HG02870 (cell line): ENCODE measurements around the gene KCNK3.

Source experiments
- ATAC-seq: cut with Tn5 transposase; IDR thresholded peaks from one replicate; pipeline ENCODE4 v1.9.1; 2021; ENCODE audit warnings: mild to moderate bottlenecking, moderate library complexity; ENCODE audit not compliant: unreplicated experiment

KCNK3 gene

DNA sequence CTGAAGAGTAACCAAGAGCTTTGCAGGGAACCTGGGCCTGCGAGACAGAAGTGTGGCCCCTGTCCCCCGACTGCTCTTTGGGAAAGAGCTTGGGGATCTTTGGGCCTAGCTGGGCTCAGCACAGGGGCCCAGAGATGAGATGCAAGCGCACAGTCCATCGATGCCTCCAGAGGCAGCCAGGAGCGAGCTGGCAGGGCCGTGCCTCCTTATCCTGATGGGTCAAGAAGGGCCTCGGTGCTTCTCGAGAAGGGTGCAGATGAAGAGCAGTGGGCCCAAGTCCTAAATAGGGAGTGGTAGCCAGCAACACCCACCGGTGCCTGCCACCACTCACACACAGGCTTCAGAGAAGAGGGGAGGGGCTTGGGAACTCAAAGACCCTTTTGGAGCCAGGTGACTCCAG lies 17.6 kb downstream of the KCNK3 start:
- ATAC-seq: no peak

DNA sequence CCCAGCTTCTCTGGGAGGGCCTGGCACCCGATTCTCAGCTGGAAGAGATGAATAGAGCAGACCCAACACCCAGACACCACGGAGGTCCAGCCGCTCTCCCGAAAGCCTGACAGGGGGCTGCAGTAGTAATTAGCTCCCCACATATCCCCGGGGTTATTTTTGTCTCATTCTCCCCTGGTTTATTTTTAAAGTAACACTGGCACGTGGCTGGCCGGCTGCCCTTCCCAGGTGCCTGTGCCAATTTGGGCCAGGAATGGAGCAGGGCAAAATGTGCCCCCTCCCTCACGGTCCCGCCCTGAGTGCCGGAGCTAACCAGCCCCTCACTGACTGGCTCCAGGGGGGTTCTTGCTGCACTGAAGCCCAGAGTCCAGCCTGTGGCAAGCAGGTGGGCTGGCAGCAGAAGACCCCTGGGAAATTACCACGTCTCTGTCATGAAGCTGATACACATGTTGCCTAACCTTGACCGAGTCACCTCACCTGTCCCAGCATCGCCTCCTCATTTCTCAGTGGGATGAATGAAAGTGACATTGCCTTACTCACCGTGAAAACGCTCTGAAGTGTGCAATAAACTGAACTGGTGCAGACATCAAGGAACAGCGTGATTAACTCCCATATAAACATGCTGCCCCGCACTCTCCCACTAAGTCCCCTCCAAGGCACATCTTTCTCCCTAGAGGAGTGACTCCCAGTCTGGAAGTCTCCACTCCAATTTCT lies 18.4 kb downstream of the KCNK3 start:
- ATAC-seq: no peak

DNA sequence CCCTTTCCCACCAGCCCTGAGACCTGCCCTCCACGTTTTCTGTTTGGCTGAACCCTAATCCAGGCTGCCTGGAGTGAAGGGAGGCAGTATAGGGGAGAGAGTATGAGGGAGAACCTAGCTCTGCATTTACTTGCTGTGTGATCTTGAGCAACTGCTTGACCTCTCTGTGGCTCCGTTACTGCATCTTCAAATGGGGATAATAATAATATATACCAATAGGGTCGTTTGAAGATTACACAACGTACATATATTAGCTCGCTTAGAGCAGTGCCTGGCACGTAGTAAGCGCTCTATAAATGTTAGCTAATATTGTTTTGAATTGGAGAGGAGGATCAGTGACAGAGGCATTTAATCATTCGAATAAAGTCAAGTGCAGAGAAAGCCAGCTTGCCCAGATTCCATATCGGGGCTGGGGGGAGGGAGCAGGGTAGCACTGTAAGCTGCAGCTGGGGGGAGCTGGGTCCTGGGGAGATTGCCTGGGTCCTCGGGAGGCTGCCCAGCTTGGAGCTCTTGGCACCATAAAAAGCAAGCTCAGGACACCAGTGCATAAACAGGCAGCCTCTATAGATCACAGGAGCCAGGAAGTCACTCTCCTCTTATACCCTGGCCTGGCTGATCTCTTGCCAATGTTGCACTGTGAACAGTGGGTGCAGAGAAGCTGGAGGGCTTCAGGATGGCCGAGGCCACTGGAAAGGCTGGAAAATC lies 19.1 kb downstream of the KCNK3 start:
- no peak for ATAC-seq

DNA sequence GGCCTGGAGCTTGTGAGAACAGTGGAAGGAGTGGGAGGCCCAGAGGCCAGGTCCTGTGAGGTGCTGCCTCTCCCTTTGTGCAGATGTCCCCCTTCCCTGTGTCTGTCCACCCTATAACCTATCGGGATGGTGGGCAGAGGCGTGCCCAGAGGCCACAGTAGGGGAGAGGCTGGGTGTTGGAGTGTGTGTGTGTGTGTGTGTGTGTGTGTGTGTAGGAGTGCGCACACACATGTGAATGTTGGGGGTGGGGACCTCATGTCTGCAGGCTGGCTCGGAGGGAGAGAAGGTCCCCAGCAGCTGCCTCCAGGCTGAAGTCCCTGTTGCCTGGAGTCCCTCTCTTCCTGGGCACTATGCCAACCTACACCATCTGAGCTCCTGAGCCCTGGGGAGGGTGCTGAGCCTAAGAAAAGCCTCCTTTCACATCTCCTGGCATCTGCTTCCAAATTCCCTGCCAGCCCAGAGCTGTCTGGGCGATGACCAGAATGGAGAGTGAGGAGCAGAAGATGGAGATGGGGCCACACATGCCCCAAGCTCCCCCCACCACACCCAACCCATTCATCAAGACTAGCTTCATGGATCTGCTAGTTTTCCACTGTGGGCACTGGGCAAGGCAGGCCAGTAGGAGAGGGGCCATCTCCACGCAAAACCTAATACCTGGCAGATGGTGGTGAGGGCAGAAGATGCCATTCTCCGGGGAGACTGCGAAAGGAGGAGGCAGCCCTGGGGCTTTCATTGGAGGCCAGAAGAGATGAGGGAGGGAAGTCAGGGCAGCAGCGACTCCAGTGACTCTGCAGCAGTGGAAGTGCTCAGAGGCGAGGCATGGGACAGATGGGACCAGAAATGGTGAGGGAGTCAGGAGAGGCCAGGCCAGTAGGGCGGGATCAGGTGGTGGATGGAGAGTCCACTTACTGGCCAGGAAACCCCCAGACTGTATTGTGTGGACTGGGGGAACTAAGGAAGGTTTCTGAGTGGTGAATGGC lies 20.3 kb downstream of the KCNK3 start:
- ATAC-seq: no peak

DNA sequence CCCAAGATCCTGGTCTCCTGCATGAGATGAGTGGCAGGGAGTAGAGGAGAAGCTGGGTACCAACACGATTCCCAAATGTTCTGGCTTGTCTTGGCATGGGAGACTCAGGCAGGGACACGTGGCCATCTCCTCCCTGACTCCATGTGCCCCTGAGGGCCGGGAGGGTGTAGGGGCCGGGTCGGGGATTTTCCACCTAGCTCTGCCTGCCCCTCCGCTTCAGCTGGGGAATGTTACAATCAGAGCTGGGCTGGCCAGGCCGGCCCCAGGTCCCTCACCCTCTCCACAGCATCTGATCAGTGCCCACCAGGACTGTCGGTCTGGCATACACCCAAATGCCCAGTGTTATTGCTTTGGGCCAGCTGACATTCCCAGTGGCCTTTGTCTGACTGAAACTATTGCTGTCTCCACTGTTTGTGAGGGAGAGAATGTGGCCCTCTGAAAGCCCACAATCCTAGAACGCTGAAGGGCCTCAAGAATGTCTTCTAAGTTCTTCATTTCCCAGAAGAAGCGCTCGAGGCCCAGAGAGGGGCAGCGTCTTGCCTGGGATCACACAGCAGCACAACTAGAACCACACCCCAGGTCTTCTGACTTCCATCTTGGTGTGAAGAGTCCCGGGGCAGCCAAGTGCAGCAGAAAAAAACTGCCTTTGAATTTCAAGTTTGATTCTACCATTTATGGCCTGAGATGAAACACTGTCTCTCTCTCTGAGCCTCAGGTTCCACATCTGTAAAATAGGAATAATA lies 23.2 kb downstream of the KCNK3 start:
- ATAC-seq: no peak

DNA sequence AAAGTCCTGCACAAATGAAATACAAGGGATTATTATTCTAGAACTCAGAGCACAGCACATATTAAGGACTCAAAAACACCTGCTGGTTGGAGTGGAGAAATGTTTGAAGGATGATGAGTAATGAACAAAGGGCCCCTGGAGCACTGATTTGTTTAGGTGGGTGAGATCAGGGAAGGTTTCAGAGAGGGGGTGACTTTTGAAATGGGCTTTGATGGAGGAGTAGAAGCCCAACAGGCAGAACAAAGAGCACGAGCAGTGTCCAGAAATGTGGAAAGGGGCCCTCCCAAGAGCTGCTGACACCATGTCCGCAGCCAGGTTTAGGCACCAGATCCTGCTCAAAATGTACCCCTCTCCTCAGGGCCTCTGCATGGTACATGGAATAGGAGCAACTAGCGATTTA lies 23.8 kb downstream of the KCNK3 start:
- no peak for ATAC-seq

DNA sequence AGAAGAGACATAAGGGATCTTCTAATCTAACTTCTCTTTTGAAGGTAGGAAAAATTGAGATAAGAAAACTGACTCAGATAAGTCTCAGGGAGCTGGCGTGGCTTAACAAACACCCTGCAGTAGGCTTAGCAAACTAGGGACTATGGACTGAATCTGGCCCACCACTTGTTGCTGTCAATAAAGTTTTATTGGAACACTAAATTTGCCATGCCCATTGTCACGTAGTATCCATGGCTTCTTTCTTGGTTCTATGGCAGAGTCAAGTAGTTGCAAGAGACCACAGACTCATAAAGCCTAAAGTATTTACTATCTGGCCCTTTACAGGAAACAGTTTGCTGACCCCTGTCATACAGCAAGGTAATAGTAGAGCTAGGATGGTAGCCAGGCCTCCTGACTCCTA lies 24.2 kb downstream of the KCNK3 start:
- ATAC-seq: no peak

DNA sequence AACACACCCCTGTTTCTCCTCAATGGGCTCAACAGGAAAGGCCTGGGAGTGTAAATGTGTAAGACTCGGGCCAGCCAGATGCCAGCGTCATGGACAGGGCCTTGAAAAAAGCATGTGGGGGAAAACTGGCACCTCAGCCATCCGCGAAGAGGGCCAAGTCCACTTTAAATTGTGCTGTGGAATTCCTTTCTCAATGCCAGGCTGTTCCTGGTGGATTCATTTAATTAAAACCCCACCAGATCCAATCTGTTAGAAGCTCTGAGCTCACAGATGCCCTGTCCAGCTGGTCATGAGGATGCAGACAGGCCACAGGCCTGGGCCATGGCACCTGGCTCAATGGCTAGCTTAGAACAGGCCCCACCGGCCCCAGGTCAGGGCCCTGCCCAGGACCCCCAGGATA lies 24.8 kb downstream of the KCNK3 start:
- no peak for ATAC-seq

DNA sequence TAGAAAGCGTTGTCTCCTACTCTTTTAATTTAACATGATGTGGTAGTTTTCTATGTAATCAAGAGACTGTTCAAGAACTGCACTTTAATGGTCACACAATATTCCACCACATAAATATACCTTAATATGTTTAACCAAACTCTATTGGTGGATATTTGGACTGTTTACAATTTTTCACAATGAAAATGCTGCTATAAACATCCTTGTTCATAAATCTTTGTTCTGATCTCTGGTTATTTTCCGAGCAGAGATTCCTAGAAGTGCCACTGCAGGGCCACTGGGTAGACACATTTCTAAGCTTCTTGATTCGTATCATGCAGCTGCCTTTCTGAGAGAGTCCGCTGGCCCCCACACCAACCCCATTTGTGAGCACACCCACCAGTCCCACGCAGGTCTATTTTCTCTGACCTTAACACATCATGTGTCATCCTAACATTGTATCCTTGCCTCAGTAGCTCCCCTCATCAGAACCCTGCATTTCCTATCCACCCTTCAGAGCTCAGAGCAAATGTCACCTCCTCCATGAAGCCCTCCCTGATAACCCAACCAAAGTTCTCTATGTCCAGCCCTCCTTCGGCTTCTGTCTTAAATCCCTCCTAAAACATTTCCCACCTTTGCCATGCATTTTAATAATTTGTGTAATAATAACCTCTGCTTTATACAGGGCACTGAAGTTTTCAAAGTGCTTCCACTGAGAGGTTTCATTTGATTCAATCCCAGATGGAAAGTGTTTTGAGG lies 26.6 kb downstream of the KCNK3 start:
- no peak for ATAC-seq

DNA sequence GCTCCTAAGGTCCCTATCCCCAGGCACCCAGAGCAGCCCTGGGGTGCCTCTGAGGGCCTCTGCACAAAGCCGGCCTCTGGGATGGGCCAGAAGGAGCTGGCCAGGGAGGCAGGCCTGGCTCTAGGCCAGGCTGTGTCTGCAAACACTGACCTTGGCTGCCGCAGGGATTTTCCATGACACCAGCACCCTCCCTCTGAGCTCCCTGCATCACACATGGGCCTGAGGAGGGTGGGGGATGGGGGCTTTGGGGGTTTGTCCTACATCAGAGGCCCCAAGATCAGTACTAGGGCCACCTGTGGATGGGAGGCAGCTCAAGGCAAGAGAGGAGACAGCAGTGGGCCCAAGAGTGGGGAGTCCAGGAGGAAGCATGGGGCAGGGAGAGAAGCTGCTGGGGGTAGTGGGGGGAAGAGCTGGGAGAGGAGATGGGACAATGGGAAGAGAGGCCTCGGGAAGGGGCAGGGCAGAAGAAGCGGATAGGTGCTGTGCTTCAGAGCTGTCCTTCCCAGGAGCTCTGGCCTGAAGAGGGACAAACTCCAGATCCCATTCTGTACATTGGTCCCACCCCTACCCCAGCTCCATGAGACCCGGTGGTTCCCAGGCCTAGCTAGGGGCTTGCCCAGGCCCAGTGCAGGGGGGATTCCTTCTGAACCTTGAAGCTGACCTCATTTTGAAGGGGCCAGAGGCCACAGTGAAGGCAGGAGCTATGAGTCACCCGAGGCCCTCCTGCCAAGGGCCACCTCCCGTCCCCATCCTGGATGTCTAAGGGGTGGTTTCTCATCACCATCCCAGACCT lies 28.0 kb downstream of the KCNK3 start:
- ATAC-seq: no peak

DNA sequence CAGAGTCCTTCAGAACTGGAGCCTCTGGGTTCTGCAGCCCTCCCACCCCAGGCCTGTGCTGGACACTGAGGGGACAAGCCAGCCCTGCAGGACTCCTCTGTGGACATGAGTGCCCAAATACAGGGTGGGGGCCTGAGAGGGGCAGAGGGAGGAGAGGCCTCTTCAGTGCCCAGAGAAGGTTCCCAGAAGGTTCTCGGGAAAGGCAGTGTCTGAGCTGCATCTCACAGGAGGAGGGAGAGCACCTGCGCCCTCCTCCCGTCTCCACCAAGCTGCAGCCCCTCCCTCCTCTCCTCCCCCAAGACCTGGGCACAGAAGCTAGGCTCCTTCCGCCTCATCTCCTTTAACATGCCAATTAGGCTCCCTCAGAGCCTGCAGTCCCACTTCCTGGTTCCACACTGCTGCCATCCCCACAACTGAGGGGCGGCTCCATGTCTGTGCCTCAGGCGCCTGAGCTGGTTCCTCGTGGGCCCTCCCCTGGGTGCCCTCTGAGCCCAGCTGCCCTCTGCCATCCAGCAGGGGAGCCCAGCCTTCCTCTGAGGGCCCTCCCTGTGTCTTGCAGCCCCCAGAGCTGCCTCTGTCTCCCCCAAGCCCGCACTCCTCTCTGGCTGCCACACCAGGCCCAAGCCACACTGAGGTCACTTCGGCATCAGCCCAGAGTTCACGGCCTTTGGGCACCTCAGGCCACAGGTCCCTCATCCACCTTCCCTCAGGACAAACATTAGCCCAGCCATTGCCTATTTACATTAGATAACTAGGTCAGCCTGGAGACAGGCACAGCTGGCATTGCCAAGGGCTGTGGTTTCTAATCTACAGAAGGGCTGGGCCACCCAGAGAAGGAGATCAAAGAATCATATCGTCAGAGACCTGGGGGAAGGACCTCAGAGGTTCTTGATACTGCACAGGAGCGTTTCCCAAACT lies 28.9 kb downstream of the KCNK3 start:
- ATAC-seq: no peak

DNA sequence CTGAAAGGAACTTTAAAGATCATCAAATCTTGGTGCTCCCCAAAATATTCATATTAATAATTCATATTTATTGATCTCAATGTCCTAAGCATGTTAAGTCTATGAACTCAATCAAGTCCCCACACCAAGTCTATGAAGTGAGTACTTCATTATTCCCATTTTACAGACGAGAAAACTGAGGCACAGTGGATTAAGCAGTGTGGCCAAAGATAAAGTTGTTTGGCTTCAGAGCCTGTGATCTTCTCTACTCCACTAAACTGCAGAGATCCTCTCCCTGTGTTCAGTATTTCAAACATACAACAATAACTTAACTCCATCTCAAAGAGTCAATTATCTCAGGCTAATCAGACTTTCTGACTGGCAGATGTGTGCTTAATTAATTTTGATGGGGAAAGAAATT lies 29.8 kb downstream of the KCNK3 start:
- no peak for ATAC-seq

DNA sequence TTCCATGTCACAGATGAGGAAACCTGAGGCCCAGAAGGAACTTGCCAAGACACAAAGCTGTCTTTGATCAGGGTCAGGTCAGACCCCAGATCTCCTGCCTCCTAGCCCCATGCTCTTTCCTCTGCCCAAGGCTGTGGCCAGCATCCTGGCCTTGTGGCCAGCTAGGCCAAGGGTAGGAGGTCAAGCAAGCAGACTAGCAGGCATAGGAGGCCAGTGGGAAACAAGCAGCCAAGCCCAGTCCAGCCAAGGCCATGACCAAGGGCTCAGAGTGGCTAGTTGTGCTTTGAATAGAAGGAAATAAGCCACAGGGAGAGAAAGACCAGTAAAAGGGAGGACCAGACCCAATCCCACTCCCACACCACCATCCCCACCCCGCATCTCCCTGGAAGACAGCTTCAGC lies 30.4 kb downstream of the KCNK3 start:
- ATAC-seq: no peak

DNA sequence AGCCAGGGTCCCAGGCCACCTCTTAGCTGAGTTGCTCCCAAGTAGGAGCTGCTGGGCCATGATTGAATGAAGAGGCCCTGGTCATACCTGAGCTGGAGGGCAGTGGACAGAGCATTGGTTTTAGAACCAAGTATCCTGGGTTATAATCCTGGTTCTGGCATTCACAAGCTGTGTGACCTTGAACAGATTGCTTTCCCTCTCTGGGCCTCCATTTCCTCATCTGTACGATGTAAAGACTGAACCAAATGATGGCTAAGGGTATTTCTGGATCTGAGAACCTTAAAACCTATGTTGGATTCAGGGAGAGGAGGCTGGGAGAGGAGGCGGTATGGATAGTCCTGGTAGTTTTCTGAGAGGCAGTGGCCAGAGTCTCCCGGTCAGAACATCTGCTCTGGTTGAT lies 31.0 kb downstream of the KCNK3 start:
- no peak for ATAC-seq

DNA sequence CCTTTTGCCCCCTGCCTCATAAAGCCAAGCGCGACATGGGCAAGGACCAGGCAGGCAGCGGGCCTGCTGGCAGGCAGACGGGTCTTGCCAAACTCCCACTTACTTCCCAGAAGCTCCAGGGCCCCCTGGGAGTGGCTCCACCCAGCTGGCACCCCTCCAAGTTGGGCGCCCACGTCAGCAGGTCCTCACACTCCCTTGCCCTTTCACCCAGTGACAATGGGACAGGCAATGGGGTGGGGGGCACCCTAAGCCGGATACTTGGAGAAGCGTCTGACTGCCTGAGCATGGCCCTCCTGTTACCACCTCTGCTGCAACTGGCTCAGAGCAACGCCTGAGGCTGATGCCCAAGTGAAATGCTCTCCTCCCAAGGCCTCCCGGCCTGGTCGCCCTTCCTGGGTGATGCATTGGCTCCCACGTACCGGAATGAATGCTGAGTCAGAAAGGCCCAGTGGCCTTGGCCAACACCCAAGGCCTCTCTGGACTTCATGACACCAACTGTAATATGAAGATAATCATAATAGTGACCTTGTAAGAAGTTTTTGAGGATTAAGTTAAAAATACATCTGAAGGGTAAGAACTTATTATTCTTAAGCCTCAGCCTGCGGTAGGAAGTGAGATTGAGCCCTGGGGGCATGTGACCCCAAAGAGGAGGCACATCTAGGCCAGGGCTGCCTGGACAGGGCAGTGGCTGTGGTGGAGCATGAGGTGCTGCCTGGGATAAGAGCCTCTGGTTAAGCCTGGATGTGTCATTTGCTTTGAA lies 31.6 kb downstream of the KCNK3 start:
- ATAC-seq: no peak

DNA sequence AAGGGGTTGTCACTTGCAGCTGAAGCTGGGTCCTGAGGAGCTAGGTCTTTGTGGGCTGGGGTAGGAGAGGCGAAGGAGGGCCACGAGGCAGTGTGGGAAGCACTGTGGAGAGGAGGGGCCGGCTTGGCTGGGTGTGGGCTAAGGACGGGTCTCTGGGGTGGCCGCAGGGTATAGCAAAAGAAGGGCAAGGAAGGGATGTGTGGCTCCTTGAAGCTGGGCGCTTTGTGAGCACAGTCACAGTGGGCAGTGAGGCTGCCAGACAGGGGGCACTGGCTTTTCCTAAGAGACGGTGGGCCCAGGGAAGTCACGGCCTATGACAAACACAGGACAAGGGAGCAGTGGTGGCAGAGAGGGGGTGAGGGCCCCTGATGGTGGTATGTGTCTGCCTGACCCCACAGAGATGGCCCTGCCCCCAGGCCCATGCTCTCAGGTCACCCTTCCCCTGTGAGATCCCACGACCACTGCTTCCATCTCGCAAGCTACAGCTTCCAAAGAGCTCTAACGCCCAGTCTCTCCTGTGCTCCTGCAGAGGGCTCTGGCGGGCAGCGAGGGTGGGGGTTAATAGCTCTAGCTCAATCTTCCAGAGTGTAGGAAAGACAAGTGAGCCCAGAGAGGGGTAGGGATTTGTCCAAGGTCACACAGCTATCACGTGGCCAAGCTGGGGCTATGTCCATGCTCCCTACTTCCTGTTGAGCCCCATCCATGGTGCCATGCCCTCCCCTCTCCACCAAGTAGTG lies 32.4 kb downstream of the KCNK3 start:
- ATAC-seq: no peak

DNA sequence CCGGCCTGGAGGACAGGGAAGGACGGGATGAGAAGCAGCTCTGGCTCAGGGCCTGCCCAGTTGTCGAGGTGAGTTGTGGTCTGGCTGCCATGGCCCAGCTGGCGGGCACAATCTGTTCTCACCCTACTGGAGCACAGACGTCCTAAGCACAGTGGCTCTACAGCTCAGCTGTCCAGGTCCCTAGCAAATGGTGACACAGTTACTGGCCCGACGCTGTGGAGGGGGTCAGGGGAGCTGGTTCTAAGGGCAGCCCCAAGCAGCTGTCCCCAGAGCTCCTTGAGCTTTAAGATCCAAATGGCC lies 32.9 kb downstream of the KCNK3 start:
- no peak for ATAC-seq
